NCI-H1048 (cell line): ENCODE results near the gene NCMAP.

Source experiments
- DNase-seq: peaks from one replicate; lab custom pipeline; 2025; lab: John Stamatoyannopoulos, UW

The NCMAP gene

GRCh38 chr1:24622218-24622617 is 66.3 kb downstream of the NCMAP start:
- DNase-seq = no peak

GRCh38 chr1:24632832-24633175 is 76.9 kb downstream of the NCMAP start:
- DNase-seq = no peak

DNA sequence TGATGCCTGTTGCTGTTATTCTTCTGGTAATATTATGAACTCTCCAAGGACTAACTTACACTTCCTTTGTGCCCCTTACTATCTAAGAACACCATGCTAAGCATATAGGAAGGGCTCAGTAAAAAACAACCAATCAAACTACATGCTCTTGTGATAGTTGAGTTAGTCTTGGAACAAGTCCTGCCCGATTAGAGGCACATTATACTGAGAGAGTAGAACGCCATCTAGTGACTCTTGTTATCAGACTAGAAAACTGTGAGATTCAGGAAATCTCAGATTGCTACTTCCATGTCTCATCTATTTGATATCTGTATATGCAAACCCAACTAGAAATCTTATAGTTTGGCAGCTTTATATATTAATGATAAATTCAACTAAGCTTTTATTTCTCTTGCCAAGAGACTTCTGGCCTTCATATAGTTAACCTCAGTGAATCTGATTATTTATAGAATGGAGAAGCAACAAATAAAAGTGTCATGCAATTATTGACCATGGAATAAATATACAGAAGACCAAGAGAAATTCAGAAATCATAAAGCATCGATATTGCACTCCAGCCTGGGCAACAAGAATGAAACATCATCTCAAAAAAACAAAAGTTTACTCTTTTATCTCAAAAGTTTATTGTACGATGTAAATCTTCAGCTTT is 79.4 kb downstream of the NCMAP start:
- peak; percentile 27 for DNase-seq

DNA sequence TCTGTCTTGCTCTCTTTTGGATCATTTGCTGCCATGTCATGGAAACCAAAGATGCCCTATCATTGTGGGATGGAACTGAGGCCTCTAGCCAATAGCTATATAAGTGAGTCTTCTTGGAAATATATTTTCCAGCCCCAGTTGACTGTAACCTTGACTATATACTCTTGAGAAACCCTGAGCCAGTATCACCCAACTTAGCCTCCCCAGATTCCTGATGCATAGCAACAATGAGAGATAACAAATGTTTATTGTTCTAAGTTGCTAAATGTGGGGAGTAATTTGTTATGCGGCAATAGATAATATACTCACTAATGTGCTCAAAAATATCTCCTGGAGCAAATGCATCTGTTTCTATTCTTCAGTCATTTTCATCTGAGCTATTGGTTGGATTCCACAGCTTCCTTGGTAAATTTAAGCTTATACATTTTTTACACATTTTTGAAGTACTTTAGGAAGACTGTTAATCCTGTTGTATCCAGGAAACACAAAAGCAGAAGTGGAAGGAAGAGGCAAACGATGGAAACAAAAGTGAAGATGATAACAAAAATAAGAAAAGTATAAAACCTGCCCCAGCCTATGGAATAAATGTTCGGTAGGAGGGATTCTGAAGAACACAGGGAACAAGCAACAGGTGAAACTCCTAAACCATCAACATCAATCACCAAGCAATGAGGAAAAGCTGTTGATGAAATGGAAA is 80.9 kb downstream of the NCMAP start:
- no peak for DNase-seq

- no peak for DNase-seq
Observed at GRCh38 chr1:24639094-24639493, 83.2 kb downstream of the NCMAP start.

GRCh38 chr1:24639881-24640280 is 84.0 kb downstream of the NCMAP start:
- no peak for DNase-seq

GRCh38 chr1:24640288-24640687 is 84.4 kb downstream of the NCMAP start:
- DNase-seq = no peak

- DNase-seq = no peak
Observed at GRCh38 chr1:24641646-24642151, 85.8 kb downstream of the NCMAP start.

DNA sequence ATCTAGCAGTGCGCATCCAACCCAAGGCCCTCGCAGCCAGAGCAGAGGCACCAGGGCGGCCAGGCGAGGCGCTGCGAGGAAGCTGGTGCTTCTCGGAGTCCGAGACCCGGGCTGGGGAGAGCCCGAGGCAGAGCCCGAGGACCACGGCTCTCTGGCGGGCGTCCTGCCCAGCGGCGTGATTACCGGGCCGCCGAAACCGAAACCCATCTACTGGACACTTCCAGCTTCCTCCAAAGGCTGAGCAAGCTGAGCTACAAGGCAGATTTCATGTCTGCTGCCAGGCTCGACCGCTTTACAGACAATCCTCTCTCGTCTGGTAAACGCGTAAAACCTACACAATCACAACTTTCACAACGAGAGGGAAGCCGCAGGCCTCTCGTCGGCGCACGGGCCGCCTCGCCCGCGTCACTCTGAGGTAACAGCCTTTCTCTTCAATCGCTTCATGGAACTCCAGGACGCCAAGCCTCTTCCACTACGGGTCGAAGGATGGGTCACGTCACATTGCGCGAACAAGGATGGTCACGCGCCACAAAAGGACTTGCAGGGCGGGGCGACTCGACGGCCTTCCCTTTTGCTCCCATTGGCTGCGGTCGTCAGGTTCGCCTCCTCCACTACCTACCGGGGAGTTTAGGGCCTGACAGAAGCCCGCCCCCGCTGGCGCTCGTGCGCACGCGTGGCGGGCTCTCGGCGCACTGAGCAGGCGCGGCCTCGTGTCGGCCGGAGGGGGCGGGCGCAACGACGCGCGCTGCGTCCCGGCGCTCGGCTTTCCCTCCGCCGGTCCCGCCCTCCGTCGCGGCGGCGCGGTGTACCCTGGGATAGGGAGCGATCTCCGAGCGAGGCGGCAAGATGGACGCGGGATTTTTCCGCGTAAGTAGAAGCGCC is 86.8 kb downstream of the NCMAP start, which contains the start of gene SRRM1:
Gene SRRM1, plus strand, starts transcription at position 822 of the 882 bp plus-strand sequence. Its CDS starts 25 bp downstream, at position 847.
- peak; percentile 98 for DNase-seq

DNA sequence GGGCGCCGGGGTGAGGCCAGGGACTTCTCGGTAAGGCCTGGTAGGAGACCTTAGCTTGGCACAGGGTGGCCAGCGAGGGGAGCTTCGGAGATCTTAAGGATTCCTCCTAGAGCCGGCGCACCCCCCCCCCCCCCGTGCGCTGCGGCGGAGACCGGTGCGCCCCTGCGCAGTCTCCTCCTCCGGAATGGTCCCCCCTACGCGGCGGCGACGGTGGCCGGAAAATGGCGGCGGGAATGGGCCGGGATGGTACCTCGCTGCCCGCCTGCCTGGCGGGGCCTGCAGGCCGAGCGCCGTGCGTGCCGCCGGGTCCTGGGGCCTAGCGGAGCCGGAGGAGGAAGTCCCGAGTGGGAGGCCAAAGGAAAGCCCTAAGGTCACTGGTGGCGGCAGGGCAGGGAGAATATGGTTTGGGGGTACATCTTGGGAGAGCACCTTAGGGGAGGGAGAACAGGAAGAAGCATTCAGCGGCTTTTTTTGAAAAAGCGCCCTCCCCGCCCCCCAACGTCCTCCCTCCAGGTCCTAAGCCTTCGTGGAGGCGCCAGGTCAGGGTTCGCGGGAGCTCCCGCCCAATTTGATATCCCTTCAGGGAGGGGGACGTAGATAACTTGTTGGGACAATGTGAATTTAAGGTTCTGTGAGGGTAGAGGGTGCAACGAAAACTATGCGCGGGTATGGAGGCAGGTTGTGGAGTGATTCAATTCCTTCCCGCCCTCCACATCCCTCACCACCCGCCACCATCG is 87.6 kb downstream of the NCMAP start:
- DNase-seq = no peak

DNA sequence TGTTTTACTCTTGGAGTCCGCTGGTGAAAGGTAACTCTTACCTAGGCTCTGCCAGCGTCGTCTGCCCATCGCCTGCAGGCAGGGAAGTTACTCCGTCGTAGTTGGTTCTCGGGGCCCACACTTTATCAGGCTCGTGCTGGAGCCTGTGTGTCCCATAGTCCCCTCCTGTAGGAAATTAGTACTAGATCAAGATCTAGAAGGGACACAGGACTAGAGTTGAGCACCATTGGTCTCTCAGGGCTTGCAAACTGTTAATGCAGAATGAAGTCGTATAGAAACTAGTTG is 88.2 kb downstream of the NCMAP start:
- DNase-seq = no peak

GRCh38 chr1:24648919-24649318 is 93.0 kb downstream of the NCMAP start:
- DNase-seq = no peak

- no peak for DNase-seq
Observed at GRCh38 chr1:24652382-24652781, 96.5 kb downstream of the NCMAP start.

DNA sequence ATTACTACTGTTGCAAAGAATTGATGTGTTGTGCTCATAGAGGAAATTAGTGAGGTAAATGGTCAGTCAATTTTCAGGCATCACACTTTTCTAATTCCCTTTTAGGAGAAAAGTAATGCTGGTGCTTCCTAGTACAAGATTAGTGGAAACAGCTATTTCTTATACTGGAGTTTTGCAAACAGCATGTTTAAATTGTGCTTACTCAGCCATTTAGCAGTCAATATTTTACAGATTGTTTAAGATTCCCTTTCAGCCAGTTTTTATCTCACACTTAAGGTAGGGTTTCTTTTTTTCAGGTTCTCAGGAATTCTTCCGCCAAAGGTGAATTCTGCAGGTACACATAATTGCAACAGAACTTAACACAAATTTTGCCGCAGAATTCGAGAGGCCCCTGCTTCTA is 98.1 kb downstream of the NCMAP start:
- no peak for DNase-seq

- no peak for DNase-seq
Observed at GRCh38 chr1:24656046-24656445, 100.2 kb downstream of the NCMAP start.

DNA sequence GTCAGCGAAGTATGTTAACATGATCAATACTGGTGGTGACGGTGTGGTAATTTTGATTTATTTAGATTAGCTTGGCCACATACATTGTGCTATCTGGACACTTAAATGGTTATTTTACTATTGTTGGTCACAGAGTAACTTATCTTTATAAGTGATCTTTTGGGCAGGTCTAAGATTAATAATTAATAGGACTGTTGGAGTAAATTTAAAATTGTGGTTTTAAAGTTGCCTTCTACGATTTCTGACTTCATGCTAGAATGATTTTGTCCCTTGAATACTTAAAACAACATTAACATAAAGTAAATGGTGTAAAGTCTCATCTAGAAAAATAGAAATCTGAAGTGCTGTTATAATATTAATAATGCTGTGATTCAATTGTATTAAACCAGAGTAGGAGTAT is 101.9 kb downstream of the NCMAP start:
- no peak for DNase-seq
